DMS153 treated with DMSO at 0.1 percent for 48 hours (cell line): ENCODE measurements around the gene TEX44.
"Not testable (repeated sequence)": the region's sequence is repeated elsewhere in the genome, so short reads cannot be mapped to it uniquely, and the experiment has no call there.

Source experiments
- DNase-seq: peaks from one replicate; lab custom pipeline; 2025; ENCODE audit not compliant: unreplicated experiment; lab: John Stamatoyannopoulos, UW

Gene TEX44

DNA sequence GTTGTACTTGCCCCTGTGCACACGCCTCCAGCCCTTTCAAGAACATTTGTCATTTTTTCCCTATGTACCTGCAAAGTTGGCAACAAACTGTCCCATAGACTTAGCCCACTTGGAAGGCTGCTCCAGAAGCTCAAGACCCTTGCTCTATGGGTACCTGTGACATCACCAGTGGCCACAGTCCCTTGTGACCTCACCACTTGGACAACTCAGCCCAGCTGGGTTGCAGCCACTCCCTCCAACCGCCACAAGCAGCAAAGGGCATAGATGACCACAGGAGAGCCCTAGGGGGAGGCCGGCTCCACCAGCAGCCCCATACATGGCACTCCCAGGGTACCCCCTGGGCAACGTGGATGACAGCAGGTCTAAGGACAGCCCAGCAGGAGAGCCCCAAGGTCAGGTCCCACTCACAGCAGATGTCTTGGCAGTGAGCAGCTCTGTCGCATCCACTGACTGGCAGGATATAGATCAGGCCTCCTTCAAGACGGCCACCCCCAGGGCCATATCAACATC lies at the start of gene TEX44:
TSS of gene TEX44 (plus strand) at position 229 of the 510 bp plus-strand sequence. CDS start at position 317, 88 bp downstream.
- DNase-seq = no peak

DNA sequence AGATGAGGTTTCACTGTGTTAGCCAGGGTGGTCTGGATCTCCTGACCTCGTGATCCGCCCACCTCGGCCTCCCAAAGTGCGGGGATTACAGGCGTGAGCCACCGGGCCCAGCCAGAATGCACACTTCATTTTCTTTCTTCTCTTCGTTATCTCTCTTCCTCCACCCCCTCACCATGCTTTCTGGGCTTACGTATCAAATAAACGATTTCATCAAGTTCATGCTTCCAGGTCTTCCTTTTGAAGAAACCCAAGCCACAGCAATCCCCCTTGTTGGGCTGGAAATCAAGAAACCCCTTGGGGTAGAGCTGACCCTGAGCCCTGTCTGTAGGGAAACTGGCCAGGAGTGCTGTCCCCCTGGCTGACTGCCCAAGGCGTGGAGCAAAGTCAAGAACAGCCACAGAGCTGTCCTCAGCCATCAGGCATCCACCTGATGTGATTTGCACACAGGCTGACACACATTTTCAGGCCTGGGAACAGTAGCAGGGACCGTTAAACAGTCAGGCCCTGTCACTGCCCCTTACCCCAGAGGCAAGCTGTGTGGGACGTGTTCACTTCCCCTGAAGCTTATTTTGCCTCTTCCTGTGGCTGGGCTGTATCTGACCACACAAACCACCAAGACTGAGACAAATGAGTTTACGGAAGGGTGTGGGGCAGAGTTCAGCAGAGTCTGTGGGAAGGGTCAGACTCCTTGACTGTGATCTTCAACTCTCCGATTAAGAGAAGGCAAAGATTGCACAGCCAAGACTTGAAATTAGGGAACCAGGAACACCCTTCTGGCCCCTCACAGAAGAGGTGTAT lies 47.4 kb upstream of the TEX44 start:
- no peak for DNase-seq

DNA sequence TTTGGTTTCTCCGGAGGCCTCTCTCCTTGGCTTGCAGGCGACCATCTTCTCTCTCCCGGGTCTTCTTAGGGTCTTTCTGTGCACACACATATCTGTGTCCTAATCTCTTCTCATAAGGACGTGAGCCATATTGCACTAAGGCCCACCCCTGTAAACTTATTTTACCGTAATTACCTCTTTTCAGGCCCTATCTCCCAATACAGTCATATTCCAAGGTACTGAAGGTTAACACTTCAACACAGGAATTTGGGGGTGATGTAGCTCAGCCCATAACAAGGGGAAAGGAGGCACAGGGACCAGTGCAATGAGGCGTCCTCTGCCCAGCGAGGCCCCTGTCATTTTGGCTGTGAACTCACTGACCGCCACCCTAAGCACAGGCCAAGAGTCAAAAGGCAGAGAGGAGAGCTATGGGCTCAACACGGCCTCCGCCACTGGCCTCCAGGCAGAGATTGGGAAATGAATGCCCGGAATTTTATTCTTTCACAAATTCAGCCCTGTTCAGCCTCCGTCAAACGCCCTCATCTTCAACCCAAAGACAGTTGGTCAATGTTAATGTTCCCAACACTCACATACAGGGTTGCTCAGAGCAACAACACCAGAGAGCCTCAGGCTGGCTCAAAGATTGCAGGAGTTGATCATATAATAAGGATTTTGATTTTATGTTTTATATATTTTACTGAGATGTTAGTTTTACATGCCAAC lies 46.5 kb upstream of the TEX44 start:
- no peak for DNase-seq

DNA sequence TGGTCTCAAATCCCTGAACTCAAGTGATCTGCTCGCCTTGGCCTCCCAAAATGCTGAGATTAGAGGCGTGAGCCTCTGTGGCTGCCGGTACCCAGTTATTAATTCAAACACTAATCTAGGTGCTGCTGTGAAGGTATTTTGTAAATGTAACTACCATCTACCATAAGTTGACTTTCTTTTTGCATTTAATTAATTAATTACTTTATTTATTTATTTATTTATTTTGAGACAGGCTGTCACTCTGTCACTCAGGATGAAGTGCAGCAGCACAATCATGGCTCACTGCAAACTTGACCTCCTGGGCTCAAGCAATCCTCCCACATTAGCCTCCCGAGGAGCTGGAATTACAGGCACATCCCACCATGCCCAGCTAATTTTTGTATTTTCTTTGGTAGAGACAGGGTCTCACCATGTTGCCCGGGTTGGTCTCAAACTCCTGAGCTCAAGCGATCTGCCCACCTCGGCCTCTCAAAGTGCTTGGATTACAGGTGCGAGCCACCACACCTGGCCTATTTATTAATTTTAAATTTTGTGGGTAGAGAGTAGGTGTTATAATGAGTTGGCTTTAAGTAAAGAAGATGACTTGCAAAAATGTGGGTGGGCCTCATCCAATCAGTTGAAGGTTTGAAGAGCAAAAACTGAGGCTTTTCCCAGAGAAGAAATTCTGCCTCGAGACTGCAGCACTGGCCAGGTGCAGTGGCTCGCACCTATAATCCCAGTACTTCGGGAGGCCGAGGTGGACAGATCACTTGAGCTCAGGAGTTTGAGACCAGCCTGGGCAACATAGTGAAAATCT lies 45.2 kb upstream of the TEX44 start:
- DNase-seq = no peak

DNA sequence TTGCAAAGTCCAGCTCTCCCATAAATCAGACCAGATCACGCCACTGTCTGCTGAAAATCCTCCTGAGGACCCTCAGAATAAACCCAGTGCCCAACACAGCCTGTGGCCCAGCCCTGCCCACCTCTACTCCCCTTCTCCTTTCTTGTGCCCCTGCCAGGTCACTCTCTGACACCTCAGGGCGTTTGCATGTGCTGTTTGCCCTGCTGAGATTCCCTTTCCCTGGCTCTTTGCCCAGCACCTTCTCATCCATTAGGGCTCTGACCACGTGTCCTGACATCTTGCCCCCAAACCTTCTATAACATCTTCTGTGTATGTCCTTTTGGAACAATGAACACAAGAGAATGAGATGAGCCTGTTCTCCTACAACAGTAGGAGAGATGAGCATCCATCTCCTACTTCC lies 43.9 kb upstream of the TEX44 start:
- no peak for DNase-seq

DNA sequence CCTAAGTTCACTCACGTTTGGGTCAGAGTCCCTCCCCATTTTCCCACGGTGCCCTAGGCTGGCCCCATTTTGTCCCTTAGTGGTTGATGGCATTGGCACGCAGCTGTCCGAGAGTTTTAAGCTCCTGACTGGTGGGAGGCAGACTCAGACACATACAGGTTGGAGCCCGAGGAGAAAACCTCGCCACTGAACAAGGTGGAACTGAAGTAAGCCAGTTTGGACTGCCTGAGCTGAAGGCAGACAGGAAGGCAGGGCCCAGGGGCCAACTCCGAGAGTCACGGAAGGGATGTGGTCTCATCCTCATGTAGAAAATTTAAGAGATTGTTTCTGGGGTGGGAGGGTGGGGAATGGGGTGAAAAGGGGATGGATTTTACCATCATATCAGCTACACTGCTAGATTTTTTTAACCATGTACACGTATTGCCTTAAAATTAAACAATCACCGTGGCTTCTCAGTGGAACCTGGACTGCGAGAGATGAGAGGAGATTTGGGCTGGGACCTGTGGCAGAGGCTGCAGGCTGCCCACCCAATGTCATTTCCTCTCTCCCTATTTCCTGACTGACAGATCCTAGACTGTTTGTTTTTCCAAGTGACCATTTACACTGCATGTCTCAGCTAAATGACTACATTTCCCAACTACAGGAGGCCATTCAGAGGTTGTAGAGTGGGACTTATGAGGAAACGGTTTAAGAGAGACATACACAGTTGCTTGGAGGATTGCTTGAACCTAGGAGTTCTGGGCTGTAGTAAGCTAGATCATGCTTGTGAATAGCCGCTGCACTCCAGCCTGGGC lies 43.0 kb upstream of the TEX44 start:
- no peak for DNase-seq

DNA sequence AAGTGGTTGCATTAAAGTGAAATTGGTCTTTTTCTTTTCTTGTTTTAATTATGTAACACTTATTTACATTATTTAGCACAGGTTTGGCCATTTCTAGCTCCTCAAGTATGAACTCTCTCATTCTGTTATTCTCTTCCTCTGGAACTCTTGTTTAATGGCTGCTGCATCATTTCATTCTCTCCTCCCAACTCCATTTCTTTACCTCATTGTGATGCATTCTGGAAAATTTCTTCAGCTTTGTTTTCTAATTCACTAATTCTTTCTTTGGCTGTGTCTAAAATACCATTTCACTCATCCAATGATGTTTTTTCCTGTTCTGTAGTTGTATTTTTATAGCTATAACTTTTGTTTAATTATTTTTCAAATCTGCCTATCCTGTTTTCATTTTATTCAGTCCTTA lies 39.9 kb upstream of the TEX44 start:
- no peak for DNase-seq

DNA sequence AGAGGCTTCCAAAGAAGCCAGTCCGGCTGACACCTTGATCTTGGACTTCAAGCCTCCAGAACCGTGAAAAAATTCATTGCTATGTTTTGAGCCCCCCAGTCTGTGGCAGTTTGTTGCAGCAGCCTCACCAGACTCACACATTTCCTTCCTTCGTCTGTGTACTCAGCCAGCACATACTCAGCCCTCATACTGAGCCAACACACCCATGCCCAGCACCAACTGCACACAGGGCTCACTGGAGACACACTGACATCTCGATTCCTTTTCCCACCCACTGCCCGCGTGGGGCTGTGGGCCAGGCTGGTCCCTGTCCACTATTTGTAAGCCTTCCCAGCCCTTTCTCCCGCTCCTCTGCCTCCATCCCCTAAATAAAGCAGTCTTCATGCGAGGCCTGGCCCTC lies 38.3 kb upstream of the TEX44 start:
- DNase-seq = no peak

DNA sequence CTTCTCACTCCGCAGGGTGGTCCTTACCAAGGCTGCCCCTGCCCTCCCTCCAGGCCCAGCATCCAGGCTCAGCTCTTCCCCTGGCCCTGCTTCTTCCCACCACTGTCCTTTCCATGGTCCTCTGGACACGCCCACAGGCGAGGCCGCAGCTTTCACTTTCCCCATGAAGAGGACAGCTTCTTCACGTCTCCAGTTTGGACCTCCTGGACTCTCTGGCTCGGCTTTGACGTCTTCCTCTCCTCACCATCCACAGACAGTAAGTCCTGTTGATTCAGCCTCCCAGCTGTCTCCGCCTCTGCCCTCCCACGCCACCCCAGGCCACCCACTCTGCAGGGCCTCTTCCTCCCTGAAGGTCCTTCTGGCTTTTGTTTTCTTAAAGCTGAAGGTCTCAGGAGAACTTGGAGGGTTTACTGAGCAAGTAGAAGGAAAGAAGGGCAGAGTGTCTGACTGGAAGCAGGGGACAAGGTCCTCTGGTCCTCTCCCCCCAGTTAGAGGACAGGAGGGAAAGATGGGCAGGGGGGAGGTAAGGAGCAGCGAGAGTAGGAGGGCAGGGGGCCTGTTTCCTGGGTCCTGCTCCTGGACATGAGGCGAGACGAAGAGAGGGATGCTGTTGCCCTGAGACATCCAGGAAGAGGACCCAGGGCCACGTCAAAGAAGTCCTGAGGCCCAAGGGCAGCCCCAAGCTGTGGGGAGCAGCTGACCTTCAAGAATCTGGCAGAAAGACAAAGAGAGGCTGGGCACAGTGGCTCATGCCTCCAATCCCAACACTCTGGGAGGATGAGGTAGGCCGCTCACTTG lies 37.7 kb upstream of the TEX44 start:
- no peak for DNase-seq

DNA sequence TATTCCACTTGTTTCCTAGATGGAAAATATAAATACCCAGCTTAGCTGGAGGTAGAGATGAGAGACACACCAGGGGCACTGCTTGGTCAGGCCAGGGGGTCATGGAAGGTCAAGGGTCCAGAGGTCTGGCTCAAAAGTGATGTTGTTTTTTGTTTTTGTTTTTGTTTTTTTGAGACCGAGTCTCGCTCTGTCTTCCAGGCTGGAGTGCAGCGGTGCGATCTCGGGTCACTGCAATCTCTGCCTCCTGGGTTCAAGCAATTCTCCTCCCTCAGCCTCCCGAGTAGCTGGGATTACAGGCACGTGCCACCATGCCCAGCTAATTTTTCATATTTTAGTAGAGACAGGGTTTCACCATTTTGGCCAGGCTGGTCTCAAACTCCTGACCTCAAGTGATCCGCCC lies 36.2 kb upstream of the TEX44 start:
- not testable (repeated sequence) for DNase-seq

DNA sequence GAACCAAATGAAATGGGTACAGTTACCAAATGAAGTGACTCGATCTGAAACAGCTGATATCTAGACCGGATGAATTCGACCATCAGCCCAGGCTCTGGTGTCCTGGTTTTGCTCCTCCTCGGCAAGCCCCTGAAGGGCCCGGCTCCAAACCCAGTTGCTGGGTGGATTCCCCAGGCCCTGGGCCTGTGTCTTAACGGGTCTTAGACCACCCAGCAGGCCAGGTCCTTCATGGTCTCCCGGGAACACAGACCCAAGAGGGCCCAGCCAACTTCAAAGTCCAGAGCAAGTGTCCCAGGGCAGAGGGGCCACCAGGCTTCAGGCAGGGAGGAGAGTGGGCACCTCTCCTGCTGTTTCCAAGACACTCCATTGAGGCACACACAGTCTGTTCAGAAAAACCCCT lies 35.7 kb upstream of the TEX44 start:
- no peak for DNase-seq

DNA sequence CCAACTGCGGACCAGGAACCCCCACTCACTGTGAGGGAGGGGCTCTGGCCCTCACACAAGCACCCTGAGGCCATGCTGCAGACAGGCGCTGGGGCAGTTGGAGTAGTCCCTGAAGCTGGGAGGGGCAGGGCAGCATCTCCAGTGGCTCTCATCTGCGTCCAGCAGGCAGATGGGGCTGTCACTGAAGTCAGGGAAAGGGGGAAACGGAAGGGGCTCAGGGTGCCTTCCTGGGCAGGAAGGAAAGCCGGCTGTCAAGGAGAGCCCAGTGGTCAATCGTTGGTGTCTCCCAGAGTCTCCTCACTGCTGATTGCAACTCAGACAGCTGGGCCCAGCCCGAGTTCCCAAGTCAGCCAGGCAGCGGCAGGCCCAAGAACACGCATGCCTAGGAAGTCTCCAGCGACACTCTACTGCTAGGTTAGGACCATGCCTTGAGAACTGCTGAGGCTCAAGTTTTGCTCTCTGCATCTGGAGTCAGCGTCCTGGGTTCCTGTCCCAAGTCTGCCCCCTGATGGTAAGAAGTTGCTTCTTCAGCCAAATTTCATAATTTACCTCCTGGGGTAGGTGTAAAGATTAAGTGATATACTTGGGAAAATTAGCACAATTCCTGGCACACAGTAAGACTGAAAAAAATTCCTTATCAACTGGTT lies 35.0 kb upstream of the TEX44 start:
- DNase-seq = peak; percentile 26

DNA sequence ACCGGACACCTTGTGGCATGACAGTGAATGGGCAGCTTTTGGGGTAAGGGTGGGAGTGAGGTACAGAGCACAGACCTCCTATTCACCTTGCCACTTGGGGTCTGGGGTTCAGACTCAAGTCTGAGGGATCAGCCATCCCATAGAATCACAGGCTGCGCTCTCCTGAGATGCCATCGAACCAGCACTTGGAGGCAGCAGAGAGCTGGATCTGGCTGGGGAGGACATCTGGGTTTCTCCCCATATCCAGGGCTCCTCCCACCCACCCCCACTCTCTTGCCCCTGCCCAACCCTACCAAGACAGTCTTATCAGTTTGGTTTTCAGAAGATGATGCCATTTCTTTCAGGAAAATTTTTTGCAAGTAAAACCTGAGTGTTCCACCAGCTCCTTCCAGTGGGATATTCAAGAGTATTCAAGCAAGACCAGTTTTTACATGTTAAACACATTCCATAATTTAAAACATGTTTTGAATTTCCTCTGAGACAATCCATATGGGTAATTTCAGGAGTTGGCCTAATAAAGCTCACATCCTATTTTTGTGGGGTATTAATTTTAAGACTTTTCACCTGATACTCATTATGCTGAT lies 29.2 kb upstream of the TEX44 start:
- DNase-seq = peak; percentile 14

DNA sequence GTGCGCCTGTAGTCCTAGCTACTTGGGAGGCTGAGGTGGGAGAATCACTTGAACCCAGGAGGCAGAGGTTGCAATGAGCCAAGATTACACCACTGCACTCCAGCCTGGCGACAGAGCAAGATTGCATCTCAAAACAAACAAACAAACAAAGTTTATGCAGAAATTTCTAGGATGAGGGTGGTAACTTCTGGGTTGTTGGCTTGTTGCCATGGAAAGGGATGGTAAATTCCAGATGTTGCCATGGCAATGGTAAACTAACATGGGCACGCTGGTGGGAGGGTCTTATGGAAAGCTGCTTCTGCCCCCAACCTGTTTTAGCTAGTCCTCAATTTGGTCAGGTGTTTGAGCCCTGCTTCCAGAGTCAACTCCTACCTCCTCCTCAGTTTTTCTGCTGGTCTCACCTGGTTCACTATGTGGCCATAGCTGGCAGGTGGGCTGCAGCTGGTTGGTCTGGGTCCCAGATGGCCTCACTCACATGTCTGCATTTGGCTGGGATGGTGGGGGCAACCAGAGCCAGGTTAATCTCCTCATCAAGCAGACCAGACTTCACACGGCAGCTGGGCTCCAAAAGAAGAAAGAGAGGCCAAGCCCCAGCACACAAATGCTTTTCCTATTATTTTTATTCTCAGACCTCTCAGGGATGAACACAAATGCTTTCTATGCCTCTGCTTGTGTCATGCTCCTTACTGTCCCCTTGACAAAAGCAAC lies 26.6 kb upstream of the TEX44 start:
- DNase-seq = no peak

DNA sequence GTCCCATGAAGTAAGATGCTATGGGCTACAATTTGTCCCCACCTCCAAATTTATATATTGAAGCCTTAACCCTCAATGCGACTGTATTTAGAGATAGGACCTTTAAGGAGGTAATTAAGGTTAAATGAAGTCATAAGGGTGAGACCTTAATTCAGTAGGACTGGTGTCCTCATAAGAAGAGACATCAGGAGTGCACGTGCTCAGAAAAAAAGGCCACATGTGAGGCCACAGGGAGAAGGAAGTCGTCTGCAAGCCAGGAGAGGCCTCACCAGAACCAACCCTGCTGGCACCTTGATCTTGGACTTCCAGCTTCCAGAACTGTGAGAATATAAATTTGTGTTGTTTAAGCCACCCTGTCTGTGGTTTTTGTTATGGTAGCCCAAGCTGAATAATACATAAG lies 25.5 kb upstream of the TEX44 start:
- DNase-seq = no peak

DNA sequence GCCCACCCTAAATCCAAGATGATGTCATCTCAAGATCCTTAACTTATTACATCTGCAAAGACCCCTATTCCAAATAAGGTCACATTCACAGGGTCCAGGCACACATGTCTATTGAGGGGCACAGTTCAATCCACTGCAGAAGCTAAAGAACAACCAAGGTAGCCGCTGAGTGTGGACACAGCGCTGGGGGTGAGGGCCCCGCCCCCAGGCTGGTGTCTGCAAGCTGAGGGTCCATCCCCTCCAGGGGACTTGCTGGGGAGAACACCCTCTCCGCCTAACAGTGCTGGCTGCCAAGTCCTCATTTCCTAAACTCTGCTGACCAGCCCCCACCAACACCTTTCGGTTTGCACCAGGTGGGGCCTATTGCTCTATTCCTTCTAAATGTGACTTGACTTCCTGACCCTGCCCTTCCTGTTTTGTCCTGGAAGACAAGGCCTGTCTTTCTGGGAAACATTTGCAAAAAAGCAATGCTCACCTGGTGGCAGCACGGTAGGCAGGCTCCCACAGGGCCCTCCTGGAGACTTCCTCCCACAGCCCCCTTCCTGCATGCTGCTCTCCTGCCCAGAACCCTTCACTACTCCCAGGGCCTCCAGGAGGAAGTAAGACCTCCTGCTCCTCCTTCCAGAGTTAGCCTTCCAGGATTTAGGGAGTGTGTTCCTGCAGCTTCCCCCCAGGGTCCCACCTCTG lies 24.4 kb upstream of the TEX44 start:
- no peak for DNase-seq

DNA sequence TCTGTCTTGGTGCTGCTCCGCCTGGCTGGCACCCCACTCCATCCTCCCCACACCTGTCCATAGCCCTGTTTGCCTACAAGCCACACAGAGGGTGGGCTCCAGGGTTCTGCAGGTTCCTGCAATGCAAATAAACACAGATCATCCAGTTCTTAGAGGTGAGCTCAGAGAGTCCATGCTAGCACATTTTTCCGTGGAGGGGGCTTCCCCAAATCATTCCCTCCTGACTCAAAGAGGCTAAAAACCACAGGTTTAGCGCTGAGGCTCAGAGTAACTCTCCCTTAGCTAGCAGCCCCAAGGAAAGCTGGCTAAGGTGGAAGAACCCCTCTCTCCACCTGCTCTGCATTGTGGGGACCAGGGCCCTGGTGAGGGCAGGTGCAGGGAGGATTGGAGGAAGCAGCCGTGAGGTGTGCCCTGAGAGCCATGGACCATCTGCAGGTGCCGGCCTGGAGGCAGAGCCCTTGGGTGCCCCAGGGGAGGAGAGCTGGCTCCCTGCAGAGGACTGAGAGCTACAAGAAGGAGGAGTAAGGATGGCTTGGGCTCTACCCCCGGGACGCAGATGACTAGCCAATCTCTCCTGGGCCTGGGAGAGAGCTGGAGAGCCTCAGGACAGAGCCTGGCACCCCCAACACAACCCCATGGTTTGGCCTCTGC lies 23.8 kb upstream of the TEX44 start:
- DNase-seq = no peak
